GM12878 (cell line): ENCODE results near the gene GINM1. TPM values are rescaled to one million over a fixed set of nuclear protein-coding genes. Genes with fewer than 3 reads are reported as not detected.

Experiments
- ASH2L ChIP-seq: fragments of 300-600, 200-600 bp; sonication (generic); IDR thresholded peaks from 2 replicates; pipeline ENCODE4 v1.6.1; 2017; ENCODE audit warnings: low read depth, mild to moderate bottlenecking, borderline replicate concordance
- CHD1 ChIP-seq: IDR thresholded peaks from 2 replicates; pipeline ENCODE4 v1.6.1; 2012; ENCODE audit warnings: low read depth, low read length, improper control_type of control experiment
- CREB1 ChIP-seq: IDR thresholded peaks from 2 replicates; pipeline ENCODE4 v1.6.1; 2012; ENCODE audit warnings: low read depth, mild to moderate bottlenecking, inconsistent platforms
- CREM ChIP-seq: IDR thresholded peaks from 2 replicates; pipeline ENCODE4 v1.6.1; 2014; ENCODE audit warnings: antibody characterized with exemption, low read depth
- EP300 ChIP-seq, 2 experiments: fragments of 150-350 bp in 1 of 2; IDR thresholded peaks; 2 replicates each; pipeline ENCODE4 v1.6.1; 2011 to 2012; ENCODE audit warnings: low read depth in 2 of 2, low read length in 2 of 2, borderline replicate concordance in 1 of 2, improper control_type of control experiment in 1 of 2, inconsistent platforms in 1 of 2; ENCODE audit not compliant: control insufficient read depth in 1 of 2
- FOS ChIP-seq: IDR thresholded peaks from 3 replicates; pipeline ENCODE4 v1.6.1; 2011; ENCODE audit warnings: borderline replicate concordance; ENCODE audit not compliant: insufficient read length; ENCODE audit errors: extremely low read depth
- JUND ChIP-seq: IDR thresholded peaks from 2 replicates; pipeline ENCODE4 v1.6.1; 2012; ENCODE audit warnings: low read depth, mild to moderate bottlenecking, low read length, improper control_type of control experiment, moderate library complexity
- MEF2A ChIP-seq: IDR thresholded peaks from 2 replicates; pipeline ENCODE4 v1.6.1; 2011; ENCODE audit warnings: low read depth, mild to moderate bottlenecking, low read length, moderate library complexity; ENCODE audit not compliant: insufficient read depth
- MYB ChIP-seq: fragments of 150-350 bp; IDR thresholded peaks from 2 replicates; pipeline ENCODE4 v1.6.1; 2014; ENCODE audit warnings: mild to moderate bottlenecking, low read depth, low read length, borderline replicate concordance
- PAX8 ChIP-seq: fragments of 450-650 bp; IDR thresholded peaks from 2 replicates; pipeline ENCODE4 v1.6.1; 2017; ENCODE audit warnings: mild to moderate bottlenecking, moderate library complexity
- PML ChIP-seq: IDR thresholded peaks from 2 replicates; pipeline ENCODE4 v1.6.1; 2012; ENCODE audit warnings: low read length, inconsistent platforms
- YY1 ChIP-seq: IDR thresholded peaks from 2 replicates; pipeline ENCODE4 v1.6.1; 2011; ENCODE audit warnings: low read depth, mild to moderate bottlenecking, low read length
- ZNF622 ChIP-seq: fragments of 450-650 bp; IDR thresholded peaks from 2 replicates; pipeline ENCODE4 v1.6.1; 2017; ENCODE audit warnings: mild to moderate bottlenecking, inconsistent platforms
- polyA plus RNA-seq, 11 experiments: library from polyadenylated mRNA; depleted of rRNA in 4 of 11; unstranded in 6 of 11; stranded (reverse) in 5 of 11; fragments of >200 nt; fragmentation: Nextera tagmentation in 4 of 11; fragmentation: Illumina TruSeq in 1 of 11; extraction: Ambion mirVana in 4 of 11; extraction: Trizol in 1 of 11; gene quantifications; 1 replicate in 1 of 11; 2 replicates in 10 of 11; pipeline versions ENCODE4 v1.2.1 to v1.2.3, GENCODE V29; 2011 to 2016; ENCODE audit warnings: inconsistent platforms in 2 of 11, missing spikeins in 2 of 11, low read depth in 1 of 11
- total RNA-seq, 4 experiments: library from RNA; depleted of rRNA in 3 of 4; stranded (reverse); fragments of >200 nt in 3 of 4; fragmentation: Illumina TruSeq in 1 of 4; extraction: Trizol in 1 of 4; gene quantifications; 2 replicates each; pipeline versions ENCODE4 v1.2.1 to v1.2.3, GENCODE V29; 2013 to 2021
- TF ChIP-seq, protein P1 (sequence below): IDR thresholded peaks from 2 replicates; pipeline ENCODE4 v1.6.1; 2012; ENCODE audit warnings: low read depth, low read length, improper control_type of control experiment
- TF ChIP-seq, protein P2 (sequence below): fragments of 450-650 bp; IDR thresholded peaks from 2 replicates; pipeline ENCODE4 v1.6.1; 2018; ENCODE audit warnings: borderline replicate concordance, mild to moderate bottlenecking; ENCODE audit not compliant: partially characterized antibody
- TF ChIP-seq, protein P3 (sequence below): fragments of 450-650 bp; conservative IDR thresholded peaks from 2 replicates; pipeline ENCODE4 v1.6.1; 2017; ENCODE audit warnings: mild to moderate bottlenecking, moderate library complexity
- TF ChIP-seq, protein P4 (sequence below), 3 experiments: IDR thresholded peaks in 2 of 3; conservative IDR thresholded peaks in 1 of 3; 2 replicates each; pipeline ENCODE4 v1.5.1; 2011; ENCODE audit warnings: low read depth in 3 of 3, low read length in 3 of 3, mild to moderate bottlenecking in 3 of 3, control low read depth in 2 of 3, moderate library complexity in 2 of 3, inconsistent platforms in 1 of 3, mixed read lengths in 1 of 3; ENCODE audit not compliant: control insufficient read depth in 2 of 3, insufficient read depth in 1 of 3; ENCODE audit errors: extremely low read depth in 1 of 3
- TF ChIP-seq, protein P5 (sequence below): fragments of 450-650 bp; IDR thresholded peaks from 2 replicates; pipeline ENCODE4 v1.6.1; 2016; ENCODE audit warnings: mild to moderate bottlenecking

GINM1 gene
- total and polyA plus RNA-seq, 10 of the 15 experiments (the other 5 are each of a cell fraction or from before 2014, with no cell fraction given): 10.6 to 38.1 (median 30.8) TPM

DNA sequence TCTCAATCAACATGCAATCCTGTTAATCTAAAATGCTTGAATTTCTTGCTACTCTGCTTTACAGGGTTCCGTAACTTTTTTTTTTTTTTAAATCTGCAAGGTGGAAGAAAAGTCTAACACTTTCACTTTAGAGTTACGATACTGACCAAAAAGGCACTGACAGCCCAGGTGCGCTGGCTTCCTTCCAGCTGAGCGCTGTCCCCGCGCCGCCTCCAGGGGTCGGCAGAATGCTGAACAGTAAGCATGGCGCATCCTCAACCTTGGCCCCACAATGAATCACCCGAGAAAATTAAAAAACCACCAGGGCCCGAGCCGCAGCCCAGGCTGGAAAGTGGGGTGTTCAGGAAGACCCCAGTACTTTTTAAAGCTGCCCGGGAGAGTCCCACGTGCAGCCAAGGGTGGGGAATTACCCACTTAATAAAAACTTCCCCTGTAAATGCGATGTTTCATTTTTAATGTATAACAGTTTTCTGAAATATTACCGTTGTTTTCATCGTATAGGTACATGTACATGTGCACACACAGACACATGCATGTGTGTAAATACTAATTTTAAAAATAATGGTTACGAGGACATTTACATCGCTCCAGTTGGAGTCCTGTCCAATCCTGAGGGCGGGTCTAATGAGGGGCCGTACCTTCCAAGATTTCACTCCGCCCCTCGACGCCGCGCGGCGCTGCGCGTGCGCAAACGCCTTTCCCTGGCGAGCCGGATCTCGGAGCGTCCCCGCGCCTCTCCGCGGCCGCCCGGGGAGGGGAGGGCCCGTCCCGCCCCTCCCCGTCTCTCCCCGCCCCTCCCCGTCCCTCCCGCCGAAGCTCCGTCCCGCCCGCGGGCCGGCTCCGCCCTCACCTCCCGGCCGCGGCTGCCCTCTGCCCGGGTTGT, at the start of gene GINM1 (continued):
- TF ChIP-seq, protein P1, sequence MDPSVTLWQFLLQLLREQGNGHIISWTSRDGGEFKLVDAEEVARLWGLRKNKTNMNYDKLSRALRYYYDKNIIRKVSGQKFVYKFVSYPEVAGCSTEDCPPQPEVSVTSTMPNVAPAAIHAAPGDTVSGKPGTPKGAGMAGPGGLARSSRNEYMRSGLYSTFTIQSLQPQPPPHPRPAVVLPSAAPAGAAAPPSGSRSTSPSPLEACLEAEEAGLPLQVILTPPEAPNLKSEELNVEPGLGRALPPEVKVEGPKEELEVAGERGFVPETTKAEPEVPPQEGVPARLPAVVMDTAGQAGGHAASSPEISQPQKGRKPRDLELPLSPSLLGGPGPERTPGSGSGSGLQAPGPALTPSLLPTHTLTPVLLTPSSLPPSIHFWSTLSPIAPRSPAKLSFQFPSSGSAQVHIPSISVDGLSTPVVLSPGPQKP: peak; percentile 65
- TF ChIP-seq CREB1 (peak; percentile 47; the same call in 1 of the 2 replicates), MEF2A (0 out of 2 replicates have a peak, but pooled peaks have one; percentile 31), ZNF622 (no peak), ASH2L (peak; percentile 72; the same call in 1 of the 2 replicates), CHD1 (peak; percentile 78; the same call in 1 of the 2 replicates), EP300 (IDR thresholded peaks at IDR 0.05; ENCODE audit: borderline replicate concordance in 1 of 2, control insufficient read depth in 1 of 2, low read depth in 2 of 2, low read length in 2 of 2) (peak; percentile 57 to 62; a peak in 3 of 4 replicates), JUND (0 out of 2 replicates have a peak, but pooled peaks have one; percentile 32), PAX8 (no peak), FOS (no peak), MYB (no peak), CREM (peak; percentile 63; the same call in 1 of the 2 replicates), PML (0 out of 2 replicates have a peak, but pooled peaks have one; percentile 19), YY1 (peak; percentile 90)
- TF ChIP-seq, protein P2, sequence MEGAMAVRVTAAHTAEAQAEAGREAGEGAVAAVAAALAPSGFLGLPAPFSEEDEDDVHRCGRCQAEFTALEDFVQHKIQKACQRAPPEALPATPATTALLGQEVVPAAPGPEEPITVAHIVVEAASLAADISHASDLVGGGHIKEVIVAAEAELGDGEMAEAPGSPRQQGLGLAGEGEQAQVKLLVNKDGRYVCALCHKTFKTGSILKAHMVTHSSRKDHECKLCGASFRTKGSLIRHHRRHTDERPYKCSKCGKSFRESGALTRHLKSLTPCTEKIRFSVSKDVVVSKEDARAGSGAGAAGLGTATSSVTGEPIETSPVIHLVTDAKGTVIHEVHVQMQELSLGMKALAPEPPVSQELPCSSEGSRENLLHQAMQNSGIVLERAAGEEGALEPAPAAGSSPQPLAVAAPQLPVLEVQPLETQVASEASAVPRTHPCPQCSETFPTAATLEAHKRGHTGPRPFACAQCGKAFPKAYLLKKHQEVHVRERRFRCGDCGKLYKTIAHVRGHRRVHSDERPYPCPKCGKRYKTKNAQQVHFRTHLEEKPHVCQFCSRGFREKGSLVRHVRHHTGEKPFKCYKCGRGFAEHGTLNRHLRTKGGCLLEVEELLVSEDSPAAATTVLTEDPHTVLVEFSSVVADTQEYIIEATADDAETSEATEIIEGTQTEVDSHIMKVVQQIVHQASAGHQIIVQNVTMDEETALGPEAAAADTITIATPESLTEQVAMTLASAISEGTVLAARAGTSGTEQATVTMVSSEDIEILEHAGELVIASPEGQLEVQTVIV: no peak
- TF ChIP-seq, protein P3, sequence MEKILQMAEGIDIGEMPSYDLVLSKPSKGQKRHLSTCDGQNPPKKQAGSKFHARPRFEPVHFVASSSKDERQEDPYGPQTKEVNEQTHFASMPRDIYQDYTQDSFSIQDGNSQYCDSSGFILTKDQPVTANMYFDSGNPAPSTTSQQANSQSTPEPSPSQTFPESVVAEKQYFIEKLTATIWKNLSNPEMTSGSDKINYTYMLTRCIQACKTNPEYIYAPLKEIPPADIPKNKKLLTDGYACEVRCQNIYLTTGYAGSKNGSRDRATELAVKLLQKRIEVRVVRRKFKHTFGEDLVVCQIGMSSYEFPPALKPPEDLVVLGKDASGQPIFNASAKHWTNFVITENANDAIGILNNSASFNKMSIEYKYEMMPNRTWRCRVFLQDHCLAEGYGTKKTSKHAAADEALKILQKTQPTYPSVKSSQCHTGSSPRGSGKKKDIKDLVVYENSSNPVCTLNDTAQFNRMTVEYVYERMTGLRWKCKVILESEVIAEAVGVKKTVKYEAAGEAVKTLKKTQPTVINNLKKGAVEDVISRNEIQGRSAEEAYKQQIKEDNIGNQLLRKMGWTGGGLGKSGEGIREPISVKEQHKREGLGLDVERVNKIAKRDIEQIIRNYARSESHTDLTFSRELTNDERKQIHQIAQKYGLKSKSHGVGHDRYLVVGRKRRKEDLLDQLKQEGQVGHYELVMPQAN: peak; percentile 91
- TF ChIP-seq, protein P4, sequence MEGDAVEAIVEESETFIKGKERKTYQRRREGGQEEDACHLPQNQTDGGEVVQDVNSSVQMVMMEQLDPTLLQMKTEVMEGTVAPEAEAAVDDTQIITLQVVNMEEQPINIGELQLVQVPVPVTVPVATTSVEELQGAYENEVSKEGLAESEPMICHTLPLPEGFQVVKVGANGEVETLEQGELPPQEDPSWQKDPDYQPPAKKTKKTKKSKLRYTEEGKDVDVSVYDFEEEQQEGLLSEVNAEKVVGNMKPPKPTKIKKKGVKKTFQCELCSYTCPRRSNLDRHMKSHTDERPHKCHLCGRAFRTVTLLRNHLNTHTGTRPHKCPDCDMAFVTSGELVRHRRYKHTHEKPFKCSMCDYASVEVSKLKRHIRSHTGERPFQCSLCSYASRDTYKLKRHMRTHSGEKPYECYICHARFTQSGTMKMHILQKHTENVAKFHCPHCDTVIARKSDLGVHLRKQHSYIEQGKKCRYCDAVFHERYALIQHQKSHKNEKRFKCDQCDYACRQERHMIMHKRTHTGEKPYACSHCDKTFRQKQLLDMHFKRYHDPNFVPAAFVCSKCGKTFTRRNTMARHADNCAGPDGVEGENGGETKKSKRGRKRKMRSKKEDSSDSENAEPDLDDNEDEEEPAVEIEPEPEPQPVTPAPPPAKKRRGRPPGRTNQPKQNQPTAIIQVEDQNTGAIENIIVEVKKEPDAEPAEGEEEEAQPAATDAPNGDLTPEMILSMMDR (IDR thresholded peaks at IDR 0.05 in 2 of 3, conservative IDR thresholded peaks at IDR 0.05 in 1 of 3; ENCODE audit: control insufficient read depth in 2 of 3, extremely low read depth in 1 of 3, insufficient read depth in 1 of 3, low read depth in 3 of 3, low read length in 3 of 3): peak; percentile 85 to 91 (median 91)
- TF ChIP-seq, protein P5, sequence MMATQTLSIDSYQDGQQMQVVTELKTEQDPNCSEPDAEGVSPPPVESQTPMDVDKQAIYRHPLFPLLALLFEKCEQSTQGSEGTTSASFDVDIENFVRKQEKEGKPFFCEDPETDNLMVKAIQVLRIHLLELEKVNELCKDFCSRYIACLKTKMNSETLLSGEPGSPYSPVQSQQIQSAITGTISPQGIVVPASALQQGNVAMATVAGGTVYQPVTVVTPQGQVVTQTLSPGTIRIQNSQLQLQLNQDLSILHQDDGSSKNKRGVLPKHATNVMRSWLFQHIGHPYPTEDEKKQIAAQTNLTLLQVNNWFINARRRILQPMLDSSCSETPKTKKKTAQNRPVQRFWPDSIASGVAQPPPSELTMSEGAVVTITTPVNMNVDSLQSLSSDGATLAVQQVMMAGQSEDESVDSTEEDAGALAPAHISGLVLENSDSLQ: peak; percentile 64
